ENCODE measurements around the gene TFDP1.
A peak's percentile ranks its signal among the peaks of the same experiment; 100 is the strongest.
"Not testable (repeated sequence)": the region's sequence is repeated elsewhere in the genome, so short reads cannot be mapped to it uniquely, and the experiment has no call there.

Gene TFDP1

GRCh38 chr13:113551081-113552000 lies 33.2 kb upstream of the TFDP1 start:
- peak; percentile 36 for DNase-seq

- DNase-seq, result no peak
Measured at GRCh38 chr13:113552079-113552478, 32.5 kb upstream of the TFDP1 start.

GRCh38 chr13:113552786-113553434 lies 31.6 kb upstream of the TFDP1 start:
- DNase-seq, result no peak

- DNase-seq, result no peak
Measured at GRCh38 chr13:113553511-113554332, 30.8 kb upstream of the TFDP1 start.

- DNase-seq, result no peak
Measured at GRCh38 chr13:113554333-113554700, 30.2 kb upstream of the TFDP1 start.

GRCh38 chr13:113555141-113555540 lies 29.4 kb upstream of the TFDP1 start:
- DNase-seq, result no peak

GRCh38 chr13:113557013-113557412 lies 27.5 kb upstream of the TFDP1 start:
- DNase-seq, result no peak

- DNase-seq, result no peak
Measured at GRCh38 chr13:113558461-113558860, 26.1 kb upstream of the TFDP1 start.

- no peak for DNase-seq
Measured at GRCh38 chr13:113559061-113559460, 25.5 kb upstream of the TFDP1 start.

- DNase-seq, result no peak
Measured at GRCh38 chr13:113559901-113560644, 24.5 kb upstream of the TFDP1 start.

- DNase-seq, result no peak
Measured at GRCh38 chr13:113560645-113561416, 23.7 kb upstream of the TFDP1 start.

- no peak for DNase-seq
Measured at GRCh38 chr13:113561417-113562084, 23.0 kb upstream of the TFDP1 start.

GRCh38 chr13:113562085-113562749 lies 22.3 kb upstream of the TFDP1 start:
- peak; percentile 75 for DNase-seq

GRCh38 chr13:113562844-113563243 lies 21.7 kb upstream of the TFDP1 start:
- DNase-seq, result no peak

GRCh38 chr13:113563511-113563910 lies 21.0 kb upstream of the TFDP1 start:
- DNase-seq, result not testable (repeated sequence)

- no peak for DNase-seq
Measured at GRCh38 chr13:113564331-113565023, 20.1 kb upstream of the TFDP1 start.

GRCh38 chr13:113565526-113566226 lies 18.9 kb upstream of the TFDP1 start:
- DNase-seq, result no peak

GRCh38 chr13:113566227-113566561 lies 18.4 kb upstream of the TFDP1 start:
- no peak for DNase-seq

- DNase-seq, result no peak
Measured at GRCh38 chr13:113567681-113568080, 16.9 kb upstream of the TFDP1 start.

- DNase-seq, result no peak
Measured at GRCh38 chr13:113573065-113573464, 11.5 kb upstream of the TFDP1 start.

Measured in NCI-H1092 treated with DMSO at 0.1 percent for 48 hours (cell line).